ENCODE data around the gene CUL7.

DNA sequence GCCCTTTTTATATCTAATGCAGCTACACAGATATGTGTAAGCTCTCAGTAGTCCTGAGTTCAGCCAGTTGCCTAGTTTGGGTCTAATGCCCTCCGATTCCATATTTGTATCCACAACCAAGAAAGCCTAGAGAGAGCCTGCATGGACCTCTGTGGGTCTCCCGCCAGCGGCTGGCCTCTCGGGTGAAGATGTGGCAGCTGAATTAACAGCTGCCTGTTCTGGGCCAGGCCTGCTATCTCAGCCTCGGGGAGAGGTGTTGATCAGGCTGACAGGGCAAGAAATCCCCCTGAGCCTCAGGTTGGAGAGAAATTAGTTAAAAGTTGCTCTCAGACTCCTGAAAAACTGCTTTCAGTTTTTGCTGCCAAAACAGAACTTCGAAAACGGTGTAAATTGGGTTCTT, 42.3 kb upstream of the CUL7 start:
- TF ChIP-seq, protein P1, sequence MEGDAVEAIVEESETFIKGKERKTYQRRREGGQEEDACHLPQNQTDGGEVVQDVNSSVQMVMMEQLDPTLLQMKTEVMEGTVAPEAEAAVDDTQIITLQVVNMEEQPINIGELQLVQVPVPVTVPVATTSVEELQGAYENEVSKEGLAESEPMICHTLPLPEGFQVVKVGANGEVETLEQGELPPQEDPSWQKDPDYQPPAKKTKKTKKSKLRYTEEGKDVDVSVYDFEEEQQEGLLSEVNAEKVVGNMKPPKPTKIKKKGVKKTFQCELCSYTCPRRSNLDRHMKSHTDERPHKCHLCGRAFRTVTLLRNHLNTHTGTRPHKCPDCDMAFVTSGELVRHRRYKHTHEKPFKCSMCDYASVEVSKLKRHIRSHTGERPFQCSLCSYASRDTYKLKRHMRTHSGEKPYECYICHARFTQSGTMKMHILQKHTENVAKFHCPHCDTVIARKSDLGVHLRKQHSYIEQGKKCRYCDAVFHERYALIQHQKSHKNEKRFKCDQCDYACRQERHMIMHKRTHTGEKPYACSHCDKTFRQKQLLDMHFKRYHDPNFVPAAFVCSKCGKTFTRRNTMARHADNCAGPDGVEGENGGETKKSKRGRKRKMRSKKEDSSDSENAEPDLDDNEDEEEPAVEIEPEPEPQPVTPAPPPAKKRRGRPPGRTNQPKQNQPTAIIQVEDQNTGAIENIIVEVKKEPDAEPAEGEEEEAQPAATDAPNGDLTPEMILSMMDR (optimal IDR thresholded peaks at IDR 0.05 in 1 of 3, IDR thresholded peaks at IDR 0.05 in 1 of 3, conservative IDR thresholded peaks at IDR 0.05 in 1 of 3; ENCODE audit: extremely low read depth in 1 of 3, insufficient read depth in 2 of 3, low read length in 3 of 3): no peak
- no peak for TF ChIP-seq EZH2 (IDR thresholded peaks at IDR 0.05; ENCODE audit: low read length)

Data from keratinocyte (primary cell).